Measurements from ENCODE around the gene IPO9. TPM values are rescaled to one million over a fixed set of nuclear protein-coding genes. Genes with fewer than 3 reads are reported as not detected.

IPO9 gene
- total and polyA plus RNA-seq, 10 of the 15 experiments (the other 5 are each of a cell fraction or from before 2014, with no cell fraction given), result 19.1 to 77.3 (median 34.1) TPM

GRCh38 chr1:201888282-201889089, 59.5 kb downstream of the IPO9 start, which contains the start of gene SHISA4 (continued):
- no peak for TF ChIP-seq CTCF (IDR thresholded peaks at IDR 0.05 in 2 of 3, conservative IDR thresholded peaks at IDR 0.05 in 1 of 3; ENCODE audit: control insufficient read depth in 2 of 3, extremely low read depth in 1 of 3, insufficient read depth in 1 of 3, low read depth in 3 of 3, low read length in 3 of 3)
- no peak for TF ChIP-seq WRNIP1 (IDR thresholded peaks at IDR 0.05; ENCODE audit: borderline replicate concordance, low read depth, low read length)
- TF ChIP-seq DPF2 (IDR thresholded peaks at IDR 0.05), result no peak
- TF ChIP-seq BCL11A (IDR thresholded peaks at IDR 0.05; ENCODE audit: low read depth, low read length), result no peak

- in situ Hi-C loops (cut with MboI) (no loop called here), intact Hi-C loops (cut with micrococcal nuclease; ENCODE audit: unreplicated experiment) (no loop called here)
- Histone ChIP-seq H2AFZ (ENCODE audit: control insufficient read depth, low read depth, low read length) (no peak overlapping the region), H3K4me1 (ENCODE audit: control insufficient read depth, insufficient read depth, low read length) (no peaks in the 10 kb centered on the region), H3K27ac (ENCODE audit: control insufficient read depth, insufficient read depth) (no peak overlapping the region), H4K20me1 (ENCODE audit: control insufficient read depth, insufficient read depth) (no peaks in the 10 kb centered on the region), H3K4me2 (ENCODE audit: control insufficient read depth, insufficient read depth) (no peak overlapping the region), H3K79me2 (ENCODE audit: control insufficient read depth, insufficient read depth, low read length) (no peaks in the 10 kb centered on the region), H3K9me3 (replicated peaks; ENCODE audit: control insufficient read depth, insufficient read depth, low read length) (no peaks in the 10 kb centered on the region), H3K9ac (ENCODE audit: control insufficient read depth, insufficient read depth, low read length) (no peak overlapping the region), H3K27me3 (replicated peaks in 1 of 2; ENCODE audit: control insufficient read depth in 2 of 2, insufficient read depth in 2 of 2, low read length in 1 of 2) (peaks cover 2 to 12% of the 10 kb centered on the region in 2 experiments; a peak in 3 of 4 replicates), H3K4me3 (no peak overlapping the region), H3K36me3 (ENCODE audit: control insufficient read depth in 2 of 2, insufficient read depth in 2 of 2, low read length in 1 of 2) (no peaks in the 10 kb centered on the region; a peak in 1 of 4 replicates)
- FAIRE-seq (no peak), DNase-seq (ENCODE audit: low read depth, low spot score) (no peak), ATAC-seq (no peak)
- SMC1A ChIA-PET (ENCODE audit: uncharacterized antibody, unreplicated experiment), result no interaction called here
- no peak for TF ChIP-seq IRF5 (IDR thresholded peaks at IDR 0.05; ENCODE audit: borderline replicate concordance)
- no peak for TF ChIP-seq TCF3 (IDR thresholded peaks at IDR 0.05; ENCODE audit: borderline replicate concordance, insufficient read depth, low read depth, low read length)
- TF ChIP-seq POU2F2 (IDR thresholded peaks at IDR 0.05; ENCODE audit: borderline replicate concordance, low read depth, low read length), result no peak
- no peak for TF ChIP-seq RCOR1 (conservative IDR thresholded peaks at IDR 0.05; ENCODE audit: low read depth, low read length)
- no peak for TF ChIP-seq PAX8 (IDR thresholded peaks at IDR 0.05)
- no peak for TF ChIP-seq GABPA (IDR thresholded peaks at IDR 0.05; ENCODE audit: low read depth)
- TF ChIP-seq ZBTB4 (CRISPR knock-in tag; IDR thresholded peaks at IDR 0.05), result no peak
- no peak for TF ChIP-seq EED (IDR thresholded peaks at IDR 0.05; ENCODE audit: low read depth)
- CTCF ChIA-PET, result interaction anchor here (1.0 kb wide), 1 partner anchor 29 kb away, joined by 6 read pairs; no protein-coding TSS in a partner anchor
- POLR2A ChIA-PET, result no interaction called here
- RAD21 ChIA-PET (ENCODE audit: unreplicated experiment), result no interaction called here
- BruUV-seq (replicated peaks), result no TSS peak
- 27% methylated on average over 31 of the region's 33 CpGs for WGBS (ENCODE audit: insufficient coverage, insufficient replicate concordance, low lambda C conversion rate, missing lambda C conversion rate)
Observed at GRCh38 chr1:201889090-201889968, 60.4 kb downstream of the IPO9 start.

Data from GM12878 (cell line).